SJSA1 (cell line): ENCODE measurements around the gene KIRREL2. TPM values are rescaled to one million over a fixed set of nuclear protein-coding genes. Genes with fewer than 3 reads are reported as not detected.

Source experiments
- DNase-seq, 2 experiments: peaks; one replicate each; pipeline ENCODE4 v3.0.0-alpha.2; 2015 to 2020; ENCODE audit warnings: low spot score in 2 of 2, low read depth in 1 of 2
- H3K27ac ChIP-seq: fragments of 250-450 bp; sonication (Bioruptor Pico); 2 replicates; pipeline ENCODE4 v1.5.1; 2020; ENCODE audit warnings: mild to moderate bottlenecking, moderate library complexity
- H3K27me3 ChIP-seq: fragments of 250-450 bp; sonication (Bioruptor Pico); replicated peaks from 2 replicates; pipeline ENCODE4 v1.5.1; 2020; ENCODE audit warnings: mild to moderate bottlenecking, moderate library complexity
- H3K36me3 ChIP-seq: fragments of 250-450 bp; sonication (Bioruptor Pico); 2 replicates; pipeline ENCODE4 v1.5.1; 2020; ENCODE audit warnings: mild to moderate bottlenecking
- H3K4me1 ChIP-seq: fragments of 250-450 bp; sonication (Bioruptor Pico); replicated peaks from 2 replicates; pipeline ENCODE4 v1.6.1; 2021; ENCODE audit warnings: mild to moderate bottlenecking
- H3K4me3 ChIP-seq: fragments of 250-450 bp; sonication (Bioruptor Pico); 2 replicates; pipeline ENCODE4 v1.5.1; 2020; ENCODE audit warnings: mild to moderate bottlenecking
- H3K9me3 ChIP-seq: fragments of 250-450 bp; sonication (Bioruptor Pico); replicated peaks from 2 replicates; pipeline ENCODE4 v1.5.1; 2020; ENCODE audit warnings: mild to moderate bottlenecking
- total RNA-seq: library from RNA; depleted of rRNA; stranded (reverse); fragments of >200 nt; shearing (Covaris generic); gene quantifications from 2 replicates; pipeline ENCODE4 v1.2.3, GENCODE V29; 2014; rRNA removed

KIRREL2 gene
- not detected in 2 replicates for total RNA-seq

GRCh38 chr19:35856546-35857149 lies at the start of gene KIRREL2:
TSS of gene KIRREL2 (plus strand) at chr19:35856911. CDS start at chr19:35857120, 209 bp downstream.
- Histone ChIP-seq H3K4me3 (no peak within 1 kb of the TSS), H3K4me1 (no peaks in the 10 kb centered on the region), H3K27ac (no peak within 1 kb of the TSS), H3K9me3 (no peaks in the 10 kb centered on the region), H3K27me3 (peaks cover 79% of the 10 kb centered on the region), H3K36me3 (no peaks in the 10 kb centered on the region)
- no peak for DNase-seq

- Histone ChIP-seq H3K27ac (no peak overlapping the region), H3K27me3 (peaks cover 19% of the 10 kb centered on the region), H3K4me3 (no peak overlapping the region), H3K9me3 (no peaks in the 10 kb centered on the region), H3K36me3 (no peaks in the 10 kb centered on the region), H3K4me1 (no peaks in the 10 kb centered on the region)
- DNase-seq, result no peak
Measured at GRCh38 chr19:35807633-35808032, 49.1 kb upstream of the KIRREL2 start.

GRCh38 chr19:35811317-35812219 lies 45.1 kb upstream of the KIRREL2 start:
- no peak for DNase-seq
- Histone ChIP-seq H3K4me3 (no peak overlapping the region), H3K9me3 (no peaks in the 10 kb centered on the region), H3K27me3 (peaks cover 24% of the 10 kb centered on the region), H3K4me1 (no peaks in the 10 kb centered on the region), H3K27ac (no peak overlapping the region), H3K36me3 (no peaks in the 10 kb centered on the region)

- no peak for DNase-seq
- H3K27me3 ChIP-seq, result peaks cover 19% of the 10 kb centered on the region
- no peak within 1 kb of the TSS for H3K27ac ChIP-seq
- H3K36me3 ChIP-seq, result no peaks in the 10 kb centered on the region
- no peaks in the 10 kb centered on the region for H3K9me3 ChIP-seq
- no peak within 1 kb of the TSS for H3K4me3 ChIP-seq
- no peaks in the 10 kb centered on the region for H3K4me1 ChIP-seq
Measured at GRCh38 chr19:35812220-35813042, 44.3 kb upstream of the KIRREL2 start, which contains the start of gene PRODH2. TSS of gene PRODH2 (minus strand) at chr19:35812845. CDS start at chr19:35812805, 40 bp downstream.

- Histone ChIP-seq H3K4me3 (no peak overlapping the region), H3K36me3 (no peaks in the 10 kb centered on the region), H3K27ac (no peak overlapping the region), H3K4me1 (no peaks in the 10 kb centered on the region), H3K9me3 (no peaks in the 10 kb centered on the region), H3K27me3 (peaks cover 19% of the 10 kb centered on the region)
- DNase-seq, result no peak
Measured at GRCh38 chr19:35813043-35813890, 43.4 kb upstream of the KIRREL2 start.

- Histone ChIP-seq H3K27ac (no peak overlapping the region), H3K9me3 (no peaks in the 10 kb centered on the region), H3K36me3 (no peaks in the 10 kb centered on the region), H3K27me3 (peaks cover 24% of the 10 kb centered on the region), H3K4me3 (no peak overlapping the region), H3K4me1 (no peaks in the 10 kb centered on the region)
- no peak for DNase-seq
Measured at GRCh38 chr19:35816262-35816661, 40.4 kb upstream of the KIRREL2 start.

- Histone ChIP-seq H3K27ac (no peak overlapping the region), H3K4me3 (no peak overlapping the region), H3K9me3 (no peaks in the 10 kb centered on the region), H3K4me1 (no peaks in the 10 kb centered on the region), H3K36me3 (no peaks in the 10 kb centered on the region), H3K27me3 (peaks cover 20% of the 10 kb centered on the region)
- no peak for DNase-seq
Measured at GRCh38 chr19:35816846-35817245, 39.9 kb upstream of the KIRREL2 start.

- no peaks in the 10 kb centered on the region for H3K9me3 ChIP-seq
- no peak overlapping the region for H3K27ac ChIP-seq
- H3K4me3 ChIP-seq, result no peak overlapping the region
- peaks cover 10% of the 10 kb centered on the region for H3K27me3 ChIP-seq
- H3K4me1 ChIP-seq, result no peaks in the 10 kb centered on the region
- no peaks in the 10 kb centered on the region for H3K36me3 ChIP-seq
- DNase-seq, result no peak
Measured at GRCh38 chr19:35818445-35818844, 38.3 kb upstream of the KIRREL2 start.

GRCh38 chr19:35822579-35822978 lies 34.1 kb upstream of the KIRREL2 start:
- H3K4me1 ChIP-seq, result no peaks in the 10 kb centered on the region
- peaks cover 18% of the 10 kb centered on the region for H3K27me3 ChIP-seq
- H3K4me3 ChIP-seq, result no peak overlapping the region
- no peak for DNase-seq
- no peak overlapping the region for H3K27ac ChIP-seq
- H3K36me3 ChIP-seq, result no peaks in the 10 kb centered on the region
- no peaks in the 10 kb centered on the region for H3K9me3 ChIP-seq

- H3K36me3 ChIP-seq, result no peaks in the 10 kb centered on the region
- H3K27me3 ChIP-seq, result peaks cover 23% of the 10 kb centered on the region
- H3K4me1 ChIP-seq, result no peaks in the 10 kb centered on the region
- 0 out of 2 replicates have a peak, but pooled peaks cover 4% of the 10 kb centered on the region for H3K9me3 ChIP-seq
- no peak overlapping the region for H3K27ac ChIP-seq
- no peak overlapping the region for H3K4me3 ChIP-seq
- DNase-seq, result no peak
Measured at GRCh38 chr19:35824150-35824549, 32.6 kb upstream of the KIRREL2 start.

GRCh38 chr19:35828692-35829301 lies 27.9 kb upstream of the KIRREL2 start:
- Histone ChIP-seq H3K9me3 (0 out of 2 replicates have a peak, but pooled peaks cover 4% of the 10 kb centered on the region), H3K36me3 (no peaks in the 10 kb centered on the region), H3K4me1 (no peaks in the 10 kb centered on the region), H3K4me3 (no peak overlapping the region), H3K27me3 (peaks cover 17% of the 10 kb centered on the region), H3K27ac (no peak overlapping the region)
- DNase-seq, result peak; percentile 37 to 63

- H3K9me3 ChIP-seq, result 0 out of 2 replicates have a peak, but pooled peaks cover 4% of the 10 kb centered on the region
- no peak for DNase-seq
Measured at GRCh38 chr19:35830986-35831385, 25.7 kb upstream of the KIRREL2 start.

More at GRCh38 chr19:35830986-35831385, 25.7 kb upstream of the KIRREL2 start:
- Histone ChIP-seq H3K4me3 (no peak overlapping the region), H3K27ac (no peak overlapping the region), H3K4me1 (no peaks in the 10 kb centered on the region), H3K27me3 (peaks cover 12% of the 10 kb centered on the region; the same call in 1 of the 2 replicates), H3K36me3 (no peaks in the 10 kb centered on the region)
